ENCODE data around the gene PRKAB2.
"Not testable (repeated sequence)": the region's sequence is repeated elsewhere in the genome, so short reads cannot be mapped to it uniquely, and the experiment has no call there.

Gene PRKAB2, protein sequence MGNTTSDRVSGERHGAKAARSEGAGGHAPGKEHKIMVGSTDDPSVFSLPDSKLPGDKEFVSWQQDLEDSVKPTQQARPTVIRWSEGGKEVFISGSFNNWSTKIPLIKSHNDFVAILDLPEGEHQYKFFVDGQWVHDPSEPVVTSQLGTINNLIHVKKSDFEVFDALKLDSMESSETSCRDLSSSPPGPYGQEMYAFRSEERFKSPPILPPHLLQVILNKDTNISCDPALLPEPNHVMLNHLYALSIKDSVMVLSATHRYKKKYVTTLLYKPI

DNA sequence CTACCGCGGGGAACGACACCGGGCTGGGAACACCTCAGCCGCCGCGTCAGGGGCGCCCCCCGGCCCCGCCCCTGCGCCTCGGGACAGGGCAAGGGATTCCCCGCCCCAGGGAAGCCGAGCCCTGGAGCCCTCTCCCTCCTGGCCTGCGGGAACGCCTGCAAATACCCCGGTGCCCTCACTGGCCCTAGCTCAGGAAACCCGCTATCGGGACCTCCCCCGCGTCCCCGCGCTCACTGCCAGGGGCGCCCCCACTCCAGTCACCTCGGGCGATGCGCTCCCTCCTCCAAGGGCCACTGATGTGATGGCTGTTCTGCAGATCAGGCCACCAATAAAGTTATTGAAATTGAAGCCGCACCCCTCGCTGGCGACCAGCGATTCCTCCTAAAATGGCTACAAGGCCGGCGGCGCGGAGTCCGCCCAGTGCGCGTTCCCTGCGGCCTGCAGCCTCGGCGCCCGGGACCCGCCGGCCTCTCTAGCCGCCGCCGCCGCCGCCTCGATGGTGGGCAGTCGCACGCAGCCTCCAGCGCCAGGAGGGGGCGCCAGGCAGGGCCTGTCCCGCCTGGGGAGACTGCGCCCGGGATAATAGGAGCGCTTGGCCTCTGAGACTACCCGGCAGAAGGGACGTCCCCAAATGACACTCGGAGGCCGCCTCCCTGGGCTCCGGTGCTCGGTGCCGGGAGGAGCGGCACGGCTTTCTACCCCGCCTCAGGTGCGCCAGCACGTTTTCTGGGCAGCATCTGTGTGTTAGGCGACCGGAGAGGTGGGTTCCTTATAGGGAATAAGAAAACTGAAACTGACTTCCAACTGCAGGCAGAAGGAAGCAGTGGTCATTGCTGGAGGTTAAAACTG, at the start of gene PRKAB2:
TSS of gene PRKAB2 (minus strand) at position 303 of the 849 bp plus-strand sequence. CDS start 326 bp downstream, outside the sequence.
- in situ Hi-C loops (cut with HindIII; ENCODE audit: low sequenced_read_pairs): no loop called here

DNA sequence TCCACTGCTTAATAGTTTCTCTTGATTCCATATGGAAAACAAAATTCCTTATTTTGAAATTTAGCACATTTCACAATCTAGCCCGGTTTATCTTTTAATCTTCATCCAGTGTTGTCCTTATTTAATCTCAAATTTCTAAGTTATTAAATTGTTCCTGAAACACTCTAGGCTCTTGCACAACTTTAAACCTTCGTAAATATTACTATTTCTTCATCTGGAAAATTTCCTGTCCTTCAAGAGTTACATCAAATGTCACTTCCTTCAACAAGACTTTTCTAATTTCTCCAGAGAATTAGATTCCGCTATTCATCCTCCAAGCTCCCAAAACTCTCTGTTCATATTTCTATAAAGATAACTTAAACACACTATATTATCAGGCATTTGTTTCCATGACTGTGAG, 46.3 kb upstream of the PRKAB2 start:
- in situ Hi-C loops (cut with HindIII; ENCODE audit: low sequenced_read_pairs): no loop called here

DNA sequence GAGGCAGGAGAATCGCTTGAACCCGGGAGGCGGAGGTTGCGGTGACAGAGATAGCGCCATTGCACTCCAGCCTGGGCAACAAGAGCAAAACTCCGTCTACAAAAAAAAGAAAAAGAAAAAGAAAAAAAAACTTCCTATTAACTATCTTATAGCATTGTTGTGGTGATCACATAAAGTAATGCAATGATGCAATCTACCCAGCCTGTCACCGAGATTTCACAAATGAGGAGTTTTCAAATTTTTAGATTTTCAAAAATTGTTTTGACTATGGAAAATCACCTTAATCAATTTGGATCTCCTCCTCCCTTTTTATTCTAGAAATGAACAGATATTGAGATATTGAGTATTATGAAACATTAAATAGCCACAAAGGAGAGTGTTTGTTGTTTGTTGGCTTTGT, 44.9 kb upstream of the PRKAB2 start:
- in situ Hi-C loops (cut with HindIII; ENCODE audit: low sequenced_read_pairs): no loop called here

DNA sequence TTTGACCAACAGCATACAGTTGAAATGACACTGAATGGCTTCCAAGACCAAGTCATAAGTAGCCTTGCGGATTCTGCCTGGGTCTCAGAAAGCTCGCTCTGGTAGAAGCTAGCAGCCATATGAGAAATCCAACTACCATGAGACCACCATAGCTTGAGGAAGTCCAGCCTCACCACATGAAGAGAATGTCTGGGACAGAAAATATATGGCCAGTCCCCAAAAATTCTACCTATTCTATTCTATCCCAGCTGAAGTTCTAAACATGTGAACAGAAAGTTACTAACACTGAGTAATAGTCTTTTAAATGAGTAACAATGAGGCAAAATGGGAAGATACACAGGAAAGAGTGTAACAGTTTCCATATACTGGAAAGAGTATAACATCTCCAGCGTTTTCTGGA, 43.9 kb upstream of the PRKAB2 start:
- in situ Hi-C loops (cut with HindIII; ENCODE audit: low sequenced_read_pairs): no loop called here

DNA sequence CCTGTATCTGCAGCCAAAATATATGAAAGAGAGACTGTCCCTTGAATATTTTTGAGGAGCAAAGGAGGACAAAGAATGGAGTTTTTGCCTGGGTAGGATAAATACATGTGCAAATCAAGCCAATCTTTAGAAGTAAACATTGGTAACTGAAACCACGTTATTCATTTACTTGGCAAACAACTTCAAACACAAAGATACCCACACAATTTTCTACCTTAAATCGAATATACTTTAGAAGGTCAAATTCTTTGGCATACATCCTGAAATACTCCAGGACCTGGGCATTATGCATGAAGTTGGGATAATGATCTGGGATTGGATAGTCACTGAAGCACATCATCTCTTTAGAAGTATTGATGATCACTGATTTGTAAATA, 43.3 kb upstream of the PRKAB2 start:
- in situ Hi-C loops (cut with HindIII; ENCODE audit: low sequenced_read_pairs): no loop called here

DNA sequence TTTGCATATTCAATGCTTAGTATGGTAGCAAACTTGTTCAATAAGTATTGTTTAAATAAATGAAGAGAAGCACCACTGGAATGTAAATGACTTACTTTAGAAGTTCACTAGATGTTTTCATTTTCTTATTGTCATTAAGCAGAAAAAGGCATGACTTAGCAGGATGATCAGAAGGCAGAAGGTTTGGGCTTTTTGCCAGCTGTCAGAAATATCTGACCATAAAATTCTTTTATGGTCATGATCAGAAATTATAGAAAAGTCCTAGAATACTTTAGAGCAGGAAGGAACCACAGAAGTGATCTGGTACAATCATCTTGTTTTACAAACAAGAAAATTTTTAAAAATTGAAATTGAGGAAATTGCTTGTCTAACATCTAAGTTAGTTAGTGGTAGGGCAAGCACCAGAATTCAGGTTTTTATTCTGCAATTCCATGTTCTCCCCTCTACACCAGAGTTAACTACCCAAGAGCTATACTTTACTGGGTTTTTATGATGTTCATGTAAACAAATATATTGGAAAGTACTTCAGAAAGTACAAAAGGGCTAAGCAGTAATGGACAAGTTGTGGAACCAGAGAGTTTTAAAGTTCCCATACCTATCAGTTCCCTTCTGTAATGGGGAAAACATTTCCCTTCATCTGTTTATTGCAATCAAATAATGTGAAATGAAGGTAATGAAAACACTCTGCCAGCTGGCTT, 42.7 kb upstream of the PRKAB2 start:
- in situ Hi-C loops (cut with HindIII; ENCODE audit: low sequenced_read_pairs): no loop called here

DNA sequence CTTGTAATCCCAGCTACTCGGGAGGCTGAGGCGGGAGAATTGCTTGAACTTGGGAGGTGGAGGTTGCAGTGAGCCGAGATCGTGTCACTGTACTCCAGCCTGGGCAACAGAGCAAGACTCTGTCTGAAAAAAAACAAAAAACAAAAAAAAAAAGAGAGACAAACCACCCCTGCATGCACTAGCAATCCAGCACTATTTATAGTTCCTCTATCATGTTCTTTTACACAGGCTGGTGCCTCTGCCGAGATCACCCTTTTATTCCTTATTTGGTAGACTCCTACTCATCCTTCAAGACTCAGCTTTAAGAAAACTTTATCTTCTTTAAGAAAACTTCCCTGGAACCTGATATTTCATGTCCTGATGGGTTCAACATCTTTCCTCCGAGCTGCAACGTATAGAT, 42.1 kb upstream of the PRKAB2 start:
- in situ Hi-C loops (cut with HindIII; ENCODE audit: low sequenced_read_pairs): no loop called here

DNA sequence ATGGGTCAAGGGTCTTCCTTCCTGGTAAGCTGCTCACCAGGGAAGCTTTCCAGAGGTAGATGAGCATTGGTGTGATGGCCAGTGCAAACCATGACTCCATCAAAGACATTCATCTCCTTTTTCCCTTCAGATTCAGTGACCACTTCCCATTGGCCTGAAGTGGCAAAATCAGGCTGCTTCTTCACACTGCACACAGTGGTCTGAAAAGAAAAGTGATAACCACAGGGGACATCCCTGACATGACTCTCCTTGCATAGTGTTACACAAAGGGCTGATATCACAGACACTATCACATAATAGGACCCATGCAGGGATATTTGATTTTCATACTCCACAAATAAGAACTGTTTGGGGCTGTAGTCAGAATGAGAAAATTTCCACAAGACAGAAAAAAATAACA, 41.0 kb upstream of the PRKAB2 start:
- in situ Hi-C loops (cut with HindIII; ENCODE audit: low sequenced_read_pairs): no loop called here

DNA sequence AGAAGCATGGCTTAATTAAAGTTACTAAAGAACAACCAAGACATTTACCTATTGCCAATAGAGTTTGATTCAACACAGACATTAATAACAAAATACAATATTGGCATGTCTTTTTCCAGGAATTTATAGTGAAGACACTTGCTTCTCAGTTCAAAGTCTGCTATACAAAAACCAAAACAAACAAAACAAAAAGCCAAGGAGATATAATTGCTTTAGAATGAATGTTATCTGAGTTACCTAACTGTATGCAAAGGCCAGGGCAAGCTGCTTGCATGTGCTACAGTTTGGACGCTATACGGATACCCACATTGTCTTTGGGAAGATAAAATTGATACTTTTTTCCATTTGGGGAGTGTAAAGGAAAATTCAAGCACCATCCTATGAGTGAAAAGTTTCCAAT, 39.3 kb upstream of the PRKAB2 start:
- in situ Hi-C loops (cut with HindIII; ENCODE audit: low sequenced_read_pairs): no loop called here

DNA sequence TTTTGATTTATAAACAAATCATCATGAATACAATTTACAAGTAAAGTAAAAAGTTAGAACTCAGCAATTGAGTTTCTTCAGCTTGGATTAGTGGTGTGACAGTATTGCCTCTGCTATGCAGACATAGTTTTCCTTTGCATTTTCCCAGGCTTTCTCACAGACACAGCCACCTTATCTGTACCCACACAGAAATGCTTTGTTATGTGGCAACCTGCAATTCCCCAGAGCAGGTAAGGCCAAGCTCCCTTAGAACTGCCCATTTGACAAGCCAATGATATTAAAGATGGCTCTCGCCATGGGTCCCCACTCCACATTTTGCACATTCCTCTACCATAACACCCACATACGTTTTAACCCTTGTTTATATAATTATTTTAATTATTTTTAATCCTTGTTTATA, 38.7 kb upstream of the PRKAB2 start:
- in situ Hi-C loops (cut with HindIII; ENCODE audit: low sequenced_read_pairs): no loop called here

DNA sequence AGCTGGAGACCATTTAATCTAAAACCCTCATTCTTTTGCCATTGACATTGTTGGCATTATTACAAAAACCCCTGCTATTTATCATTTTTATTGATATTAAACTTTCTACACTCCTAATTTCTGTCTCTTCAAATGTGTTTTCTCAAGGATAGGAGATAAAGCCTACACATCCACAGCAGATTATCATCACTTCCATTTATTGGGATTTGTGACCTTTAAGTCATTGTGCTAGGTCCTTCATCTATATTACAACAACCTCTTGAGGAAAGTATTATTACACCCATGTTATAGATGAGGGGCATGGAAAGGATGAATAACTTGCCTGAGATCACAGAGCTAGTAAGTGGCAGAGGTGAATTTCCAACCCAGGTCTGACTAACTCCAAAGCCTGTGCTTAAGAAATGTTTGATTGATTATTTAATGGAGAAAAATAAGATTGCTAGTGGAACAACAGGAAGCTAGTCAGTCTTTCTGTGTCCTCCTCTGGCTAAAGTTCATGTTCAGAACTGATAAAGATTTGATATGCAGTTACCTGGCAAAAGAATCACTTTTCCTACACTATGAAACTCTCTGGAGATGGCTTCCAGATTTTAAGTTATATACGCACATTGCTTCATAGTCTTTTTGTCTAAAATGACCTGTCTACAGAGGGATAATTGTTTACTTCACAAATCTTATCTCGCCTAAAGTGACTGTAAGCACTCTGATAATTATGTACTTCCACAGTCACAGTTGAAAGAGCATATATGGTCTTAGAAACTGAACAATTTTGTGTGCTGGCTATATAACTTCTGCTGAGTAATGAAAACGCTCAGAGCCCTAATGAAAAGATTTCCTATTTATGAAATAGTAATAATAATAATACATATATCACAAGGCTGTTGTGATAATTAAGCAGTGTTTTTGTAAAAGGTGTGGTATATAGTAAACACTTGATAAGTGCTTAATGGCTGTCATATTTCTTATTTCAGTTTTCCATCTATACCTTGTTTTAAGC, 37.9 kb upstream of the PRKAB2 start:
- in situ Hi-C loops (cut with HindIII; ENCODE audit: low sequenced_read_pairs): no loop called here

DNA sequence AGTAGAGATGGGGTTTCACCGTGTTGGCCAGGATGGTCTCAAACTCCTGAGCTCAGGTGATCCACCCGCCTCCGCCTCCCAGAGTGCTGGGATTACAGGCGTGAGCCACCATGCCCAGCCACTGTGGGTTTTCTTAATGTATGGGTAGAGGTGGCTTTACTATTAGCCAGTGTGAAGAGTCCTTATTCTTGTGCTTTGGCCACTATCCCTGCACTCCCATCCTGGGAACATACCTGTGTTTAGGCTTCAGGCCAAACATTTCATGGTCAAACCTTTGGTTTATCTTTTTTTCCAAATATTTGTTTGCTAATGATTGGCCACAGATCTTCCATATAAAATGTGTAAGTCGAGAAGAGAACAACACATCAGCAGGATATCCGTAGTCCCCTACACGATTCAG, 36.3 kb upstream of the PRKAB2 start:
- in situ Hi-C loops (cut with HindIII; ENCODE audit: low sequenced_read_pairs): no loop called here

DNA sequence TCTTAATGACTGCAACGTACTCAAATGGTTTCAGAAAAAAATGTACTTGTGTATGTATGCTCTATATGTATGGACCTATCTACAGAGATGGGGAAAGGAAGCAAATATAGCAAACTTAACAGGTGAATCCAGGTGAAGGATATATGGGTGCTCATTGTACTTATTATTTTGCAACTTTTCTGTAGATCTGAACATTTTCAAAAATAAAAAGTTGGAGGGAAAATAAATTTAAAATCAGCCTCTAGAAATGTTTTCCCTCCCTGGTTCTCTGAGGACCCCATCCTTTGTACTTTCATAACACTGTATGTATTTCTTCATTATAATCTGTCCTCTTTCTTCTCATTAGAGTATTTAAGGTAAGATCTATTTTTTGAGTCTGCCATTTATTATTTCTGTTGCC, 34.9 kb upstream of the PRKAB2 start:
- in situ Hi-C loops (cut with HindIII; ENCODE audit: low sequenced_read_pairs): no loop called here

DNA sequence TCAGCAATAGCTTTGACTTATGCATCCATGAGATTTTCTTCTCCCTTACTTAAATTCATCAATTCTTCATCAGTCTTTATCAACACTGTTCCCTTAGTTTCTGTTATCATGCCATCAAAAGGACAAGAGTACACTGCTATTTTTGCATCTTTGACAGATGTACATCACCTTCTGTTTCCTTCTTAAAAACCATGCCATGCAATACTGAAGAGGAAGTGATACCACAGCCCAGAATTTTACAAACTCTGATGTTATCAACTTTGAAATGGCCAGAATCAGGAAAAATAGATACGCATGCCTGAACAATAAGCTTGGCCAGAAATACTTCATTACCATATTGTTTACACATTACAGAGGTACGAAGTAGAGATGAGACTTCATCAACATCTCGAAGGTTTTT, 31.8 kb upstream of the PRKAB2 start:
- in situ Hi-C loops (cut with HindIII; ENCODE audit: low sequenced_read_pairs): no loop called here

DNA sequence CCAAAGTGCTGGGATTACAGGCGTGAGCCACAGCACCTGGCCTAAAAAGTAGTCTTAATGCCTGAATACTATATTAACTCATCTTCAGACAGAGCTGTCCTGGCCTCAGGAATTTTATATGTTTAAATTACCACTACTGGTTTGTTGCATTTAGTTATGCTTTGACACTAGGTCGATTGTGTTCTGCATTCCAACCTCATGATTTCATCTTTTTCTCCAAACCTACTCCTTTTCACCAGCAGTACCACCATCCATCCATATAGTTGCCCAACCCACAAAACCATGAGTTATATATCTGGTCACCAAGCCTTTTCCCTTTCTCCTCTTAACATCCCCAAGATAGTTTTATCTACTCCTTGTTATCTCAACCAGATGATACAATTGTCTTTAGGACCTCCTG, 30.3 kb upstream of the PRKAB2 start:
- in situ Hi-C loops (cut with HindIII; ENCODE audit: low sequenced_read_pairs): no loop called here

DNA sequence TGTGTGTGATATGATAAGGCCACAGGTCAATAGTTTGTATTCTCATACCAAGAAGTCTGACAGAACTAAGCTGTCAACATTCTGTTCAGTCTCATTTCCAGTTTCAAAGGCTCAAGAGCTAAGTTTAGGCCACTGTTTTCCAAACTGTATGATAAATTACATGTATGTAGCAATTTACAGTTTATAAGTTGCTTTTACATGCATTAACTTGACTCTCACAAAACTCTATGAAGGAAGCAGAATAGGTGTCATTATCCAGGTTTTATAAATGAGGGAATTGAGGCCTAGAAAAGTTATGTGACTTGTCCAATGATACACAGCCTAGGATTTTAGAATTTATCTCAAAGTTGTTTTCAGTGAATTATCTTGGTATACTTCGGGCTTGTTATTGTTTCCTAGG, 29.5 kb upstream of the PRKAB2 start:
- in situ Hi-C loops (cut with HindIII; ENCODE audit: low sequenced_read_pairs): no loop called here

DNA sequence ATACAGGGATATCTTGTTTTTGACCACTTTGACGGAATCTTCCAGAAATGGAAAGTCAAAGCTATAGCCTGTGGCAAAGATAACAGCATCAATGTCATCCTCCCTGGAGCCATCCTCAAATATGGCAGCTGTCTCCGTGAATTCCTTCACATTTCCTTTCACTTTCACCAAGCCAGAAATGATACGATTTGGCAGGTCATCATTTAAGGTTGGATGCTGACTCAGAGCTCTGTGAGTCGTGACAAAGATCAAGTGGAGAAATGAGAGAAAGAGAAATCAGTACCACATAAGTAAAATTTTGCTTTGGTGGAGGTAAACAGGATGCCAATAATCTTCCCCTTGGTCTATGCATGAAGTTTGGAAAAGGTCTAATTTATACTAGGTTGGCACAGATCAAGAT, 29.0 kb upstream of the PRKAB2 start:
- in situ Hi-C loops (cut with HindIII; ENCODE audit: low sequenced_read_pairs): no loop called here

DNA sequence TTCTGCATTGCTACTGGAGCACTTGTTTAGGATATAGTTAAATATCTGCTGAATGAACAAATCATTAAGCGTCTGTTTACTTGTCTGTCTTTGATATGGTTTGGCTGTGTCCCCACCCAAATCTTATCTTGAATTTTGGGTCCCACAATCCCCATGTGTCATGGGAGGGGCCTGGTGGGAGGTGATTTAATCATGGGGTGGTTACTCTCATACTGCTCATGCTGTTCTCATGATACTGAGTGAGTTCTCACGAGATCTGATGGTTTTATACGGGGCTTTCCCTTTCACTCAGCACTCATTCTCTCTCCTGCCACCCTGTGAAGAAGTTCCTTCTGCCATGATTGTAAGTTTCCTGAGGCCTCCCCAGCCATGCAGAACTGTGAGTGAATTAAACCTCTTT, 25.1 kb upstream of the PRKAB2 start:
- in situ Hi-C loops (cut with HindIII; ENCODE audit: low sequenced_read_pairs): not testable (repeated sequence)

DNA sequence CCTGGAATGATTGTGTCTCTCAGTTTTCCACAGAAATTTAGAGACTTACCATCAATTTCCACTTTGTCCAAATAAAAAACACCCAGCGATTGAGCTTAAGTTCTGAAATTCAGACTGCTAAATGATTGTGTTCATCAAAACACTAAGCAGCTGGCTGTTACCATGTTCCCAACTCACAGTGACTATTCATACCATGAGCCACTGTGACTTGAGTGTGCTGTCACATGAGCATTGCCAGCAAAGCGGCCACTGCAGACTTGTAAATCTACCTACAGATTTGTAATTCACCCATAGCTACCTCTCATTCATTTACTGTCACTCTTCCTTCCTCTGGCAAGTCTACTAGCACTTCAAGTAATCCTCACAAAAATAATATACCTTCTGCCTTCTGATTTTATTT, 17.2 kb upstream of the PRKAB2 start:
- in situ Hi-C loops (cut with HindIII; ENCODE audit: low sequenced_read_pairs): no loop called here

DNA sequence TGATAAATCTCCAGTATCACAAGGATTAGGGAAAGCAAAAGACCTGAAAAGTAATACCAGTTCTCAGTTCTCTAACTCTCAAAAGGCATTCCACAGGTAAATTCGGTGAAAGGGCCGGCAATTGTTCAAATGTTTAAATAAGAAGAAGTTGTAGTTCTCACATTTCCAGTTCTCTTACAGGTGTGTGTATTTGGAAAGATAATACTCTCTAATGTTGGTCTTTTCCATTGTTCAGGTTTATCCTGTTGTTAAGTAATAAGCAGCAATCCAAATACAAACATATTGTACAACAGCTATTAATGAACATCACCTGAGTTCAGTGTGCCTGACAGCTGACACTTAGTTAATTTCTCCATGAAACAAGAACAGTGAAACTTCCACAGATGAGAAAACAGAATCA, 13.2 kb upstream of the PRKAB2 start:
- in situ Hi-C loops (cut with HindIII; ENCODE audit: low sequenced_read_pairs): no loop called here

Data from DLD1 (cell line).